ENCODE results near the gene CHST7. TPM values are rescaled to one million over a fixed set of nuclear protein-coding genes. Genes with fewer than 3 reads are reported as not detected.

The CHST7 gene
- total RNA-seq, 4 donors from 2014 or later: 11.5 to 36.4 (median 19.6) TPM

DNA sequence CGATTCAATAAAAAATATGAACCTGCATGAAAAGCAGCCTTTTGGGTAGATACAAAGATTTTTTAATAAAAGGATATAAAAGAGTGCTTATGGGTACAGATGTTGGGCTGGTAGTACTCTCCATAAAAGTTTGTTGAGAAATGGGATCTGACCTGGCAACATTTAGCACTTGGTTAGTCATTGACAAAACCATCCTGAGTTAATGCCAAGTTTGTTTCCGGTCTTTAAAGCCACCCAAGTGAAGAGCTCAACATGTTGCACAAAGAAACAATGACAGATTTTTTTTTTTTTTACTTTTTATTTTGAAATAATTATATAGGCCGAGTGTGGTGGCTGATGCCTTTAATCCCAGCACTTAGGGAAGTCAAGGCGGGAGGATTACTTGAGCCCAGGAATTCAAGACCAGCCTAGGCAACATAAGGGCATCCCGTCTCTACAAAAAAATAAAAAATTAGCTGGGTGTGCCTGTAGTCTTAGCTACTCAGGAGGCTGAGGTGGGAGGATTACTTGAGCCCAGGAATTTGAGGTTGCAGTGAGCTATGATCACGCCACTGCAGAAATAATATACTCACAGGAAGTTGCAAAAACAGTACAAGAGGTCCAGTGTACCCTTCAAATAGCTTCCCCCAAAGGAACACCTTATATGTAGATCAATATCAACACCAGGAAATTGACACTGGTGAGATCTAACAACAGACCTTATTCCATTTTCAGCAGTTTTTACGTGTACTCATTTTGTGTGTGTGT, 16.6 kb downstream of the CHST7 start:
- WGBS, 2 donors: 60 to 65% methylated on average over 7 of the region's 7 CpGs
- no peak overlapping the region for H3K4me3 ChIP-seq (ENCODE audit: low read depth, poor library complexity, severe bottlenecking)
- DNase-seq (ENCODE audit: low spot score in 2 of 2): peak in 1 of 2 donors; percentile 26
- TF ChIP-seq CTCF (IDR thresholded peaks at IDR 0.05) (no peak), POLR2A (IDR thresholded peaks at IDR 0.05) (no peak)
- intact Hi-C loops (cut with DNase I; ENCODE audit: low total_unique reads): no loop called here

GRCh38 chrX:46595084-46595483, 21.5 kb downstream of the CHST7 start:
- intact Hi-C loops (cut with DNase I; ENCODE audit: low total_unique reads): no loop called here
- peak in 1 of 2 donors; percentile 3 for DNase-seq (ENCODE audit: low spot score in 2 of 2)
- no peak for TF ChIP-seq POLR2A (IDR thresholded peaks at IDR 0.05)
- no peak for TF ChIP-seq CTCF (IDR thresholded peaks at IDR 0.05)
- no peak overlapping the region for H3K4me3 ChIP-seq (ENCODE audit: low read depth, poor library complexity, severe bottlenecking)
- WGBS, 2 donors: 52 to 92% methylated on average over 1 of the region's 1 CpG

DNA sequence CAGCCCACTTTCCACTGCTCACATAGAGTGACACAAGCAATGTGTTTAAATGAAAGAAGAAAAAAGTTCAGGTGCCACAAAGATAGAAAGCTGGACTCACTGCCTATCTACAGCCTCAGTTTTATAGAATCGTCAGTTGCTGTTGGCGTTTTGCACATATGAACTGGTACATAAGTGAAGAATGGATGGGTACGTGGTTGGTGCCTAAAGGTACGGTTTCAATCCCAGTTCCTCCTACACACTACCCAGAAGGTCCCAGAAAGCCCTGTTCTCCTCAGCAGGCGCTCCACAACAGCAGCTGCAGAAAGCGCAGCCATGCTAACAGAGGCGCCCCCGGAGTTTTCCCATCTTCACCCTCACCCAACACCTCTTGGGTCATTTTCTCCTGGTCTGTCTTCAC, 23.6 kb downstream of the CHST7 start:
- no peak for TF ChIP-seq POLR2A (IDR thresholded peaks at IDR 0.05)
- TF ChIP-seq CTCF (IDR thresholded peaks at IDR 0.05): no peak
- no peak overlapping the region for H3K4me3 ChIP-seq (ENCODE audit: low read depth, poor library complexity, severe bottlenecking)
- intact Hi-C loops (cut with DNase I; ENCODE audit: low total_unique reads): no loop called here
- 83 to 93% methylated on average over 8 of the region's 8 CpGs for WGBS, 2 donors
- DNase-seq (ENCODE audit: low spot score in 2 of 2): peak in 1 of 2 donors; percentile 21

DNA sequence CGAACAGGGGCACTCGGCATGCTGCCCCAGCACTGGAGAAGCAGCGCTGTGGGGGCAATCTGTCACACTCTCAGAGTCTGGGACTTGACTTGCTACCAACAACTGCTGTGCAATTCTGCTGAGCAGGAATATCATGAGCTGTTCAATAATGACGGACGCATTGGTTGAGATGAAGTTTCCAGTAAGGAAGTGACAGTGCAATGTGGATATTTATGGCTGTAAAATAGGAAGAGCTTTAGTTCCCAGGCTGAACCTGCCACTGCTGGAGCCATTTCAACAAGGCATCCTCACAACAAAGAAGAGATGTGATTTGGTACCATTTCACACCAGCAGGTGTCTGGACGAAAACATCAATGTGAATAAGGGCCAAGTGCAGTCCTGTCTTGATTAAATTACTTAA, 24.2 kb downstream of the CHST7 start:
- DNase-seq (ENCODE audit: low spot score in 2 of 2): peak in 1 of 2 donors; percentile 21
- 71 to 85% methylated on average over 6 of the region's 6 CpGs for WGBS, 2 donors
- intact Hi-C loops (cut with DNase I; ENCODE audit: low total_unique reads): no loop called here
- TF ChIP-seq POLR2A (IDR thresholded peaks at IDR 0.05) (no peak), CTCF (IDR thresholded peaks at IDR 0.05) (no peak)
- H3K4me3 ChIP-seq (ENCODE audit: low read depth, poor library complexity, severe bottlenecking): no peak overlapping the region

- H3K4me3 ChIP-seq (ENCODE audit: low read depth, poor library complexity, severe bottlenecking): no peak overlapping the region
- TF ChIP-seq CTCF (IDR thresholded peaks at IDR 0.05): no peak
- no peak for TF ChIP-seq POLR2A (IDR thresholded peaks at IDR 0.05)
- peak in 1 of 2 donors; percentile 3 for DNase-seq (ENCODE audit: low spot score in 2 of 2)
- 0 to 14% methylated on average over 1 of the region's 1 CpG for WGBS, 2 donors
- intact Hi-C loops (cut with DNase I; ENCODE audit: low total_unique reads): no loop called here
Observed at GRCh38 chrX:46599051-46599560, 25.5 kb downstream of the CHST7 start.
